ENCODE measurements around the gene SPTLC2. TPM values are rescaled to one million over a fixed set of nuclear protein-coding genes. Genes with fewer than 3 reads are reported as not detected.

SPTLC2 gene
- total RNA-seq, 1 donor from 2014 or later = 27.3 TPM

GRCh38 chr14:77646907-77647306 lies 30.5 kb upstream of the SPTLC2 start:
- Mint-ChIP-seq H3K4me1 (no peaks in the 10 kb centered on the region), H3K27me3 (ENCODE audit: low read depth) (no peaks in the 10 kb centered on the region), H3K4me3 (no peak overlapping the region), H3K27ac (ENCODE audit: unreplicated experiment) (no peak overlapping the region), H3K9me3 (no peaks in the 10 kb centered on the region), H3K36me3 (ENCODE audit: low read depth) (no peaks in the 10 kb centered on the region)
- no peak for TF ChIP-seq CTCF (conservative IDR thresholded peaks at IDR 0.05)
- DNase-seq (ENCODE audit: low read depth, low spot score) = no peak

DNA sequence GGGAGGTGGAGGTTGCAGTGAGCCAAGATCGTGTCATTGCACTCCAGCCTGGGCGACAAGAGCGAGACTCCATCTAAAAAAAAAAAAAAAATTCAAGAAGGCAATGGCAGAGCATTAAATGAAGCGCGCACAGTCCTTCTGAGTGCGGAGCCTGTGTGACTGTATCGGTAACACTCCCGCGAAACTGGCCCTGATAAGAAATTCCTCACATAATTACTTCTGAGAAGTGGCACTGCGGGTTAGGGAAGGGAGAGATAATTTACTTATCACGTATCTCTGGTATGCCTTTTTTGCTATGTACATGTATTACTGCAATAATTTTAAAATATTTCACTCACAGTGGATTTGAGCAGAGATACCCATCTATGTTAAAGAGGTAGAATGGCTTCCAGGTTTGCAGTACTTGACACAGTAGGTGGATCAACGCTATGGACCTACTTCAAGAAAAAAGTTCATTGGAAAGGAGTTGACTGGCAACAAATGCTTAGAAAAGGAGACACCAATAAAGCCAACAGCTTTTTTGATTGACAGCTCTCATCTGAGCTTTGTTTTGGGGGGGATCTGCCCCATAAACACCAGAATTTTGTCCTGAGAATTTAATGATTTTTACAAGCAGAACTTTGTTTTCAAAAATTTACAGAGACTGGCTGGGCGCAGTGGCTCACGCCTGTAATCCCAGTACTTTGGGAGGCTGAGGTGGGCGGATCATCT lies 29.2 kb upstream of the SPTLC2 start:
- H3K4me1 Mint-ChIP-seq = no peaks in the 10 kb centered on the region
- DNase-seq (ENCODE audit: low read depth, low spot score) = no peak
- no peaks in the 10 kb centered on the region for H3K36me3 Mint-ChIP-seq (ENCODE audit: low read depth)
- no peak overlapping the region for H3K4me3 Mint-ChIP-seq
- no peaks in the 10 kb centered on the region for H3K9me3 Mint-ChIP-seq
- H3K27ac Mint-ChIP-seq (ENCODE audit: unreplicated experiment) = no peak overlapping the region
- TF ChIP-seq CTCF (conservative IDR thresholded peaks at IDR 0.05) = no peak
- no peaks in the 10 kb centered on the region for H3K27me3 Mint-ChIP-seq (ENCODE audit: low read depth)

DNA sequence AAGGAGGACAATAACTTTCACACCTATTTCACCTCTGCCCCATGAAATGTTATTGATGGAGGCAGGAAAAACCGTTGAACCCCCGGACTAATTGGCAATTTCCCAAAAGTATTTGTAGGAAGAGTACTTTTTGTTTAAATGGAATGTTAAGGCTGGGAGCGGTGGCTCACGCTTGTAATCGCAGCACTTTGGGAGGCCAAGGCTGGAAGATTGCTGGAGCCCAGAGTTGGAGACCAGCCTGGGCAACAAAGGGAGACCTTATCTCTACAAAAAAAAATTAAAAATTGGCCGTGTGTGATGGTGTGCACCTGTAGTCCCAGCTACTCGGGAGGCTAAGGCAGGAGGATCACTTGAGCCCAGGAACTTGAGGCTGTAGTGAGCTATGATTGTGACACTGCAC lies 26.0 kb upstream of the SPTLC2 start:
- H3K4me3 Mint-ChIP-seq = no peak overlapping the region
- H3K27ac Mint-ChIP-seq (ENCODE audit: unreplicated experiment) = no peak overlapping the region
- no peaks in the 10 kb centered on the region for H3K9me3 Mint-ChIP-seq
- TF ChIP-seq CTCF (conservative IDR thresholded peaks at IDR 0.05) = no peak
- no peaks in the 10 kb centered on the region for H3K27me3 Mint-ChIP-seq (ENCODE audit: low read depth)
- H3K36me3 Mint-ChIP-seq (ENCODE audit: low read depth) = no peaks in the 10 kb centered on the region
- H3K4me1 Mint-ChIP-seq = no peaks in the 10 kb centered on the region
- no peak for DNase-seq (ENCODE audit: low read depth, low spot score)

DNA sequence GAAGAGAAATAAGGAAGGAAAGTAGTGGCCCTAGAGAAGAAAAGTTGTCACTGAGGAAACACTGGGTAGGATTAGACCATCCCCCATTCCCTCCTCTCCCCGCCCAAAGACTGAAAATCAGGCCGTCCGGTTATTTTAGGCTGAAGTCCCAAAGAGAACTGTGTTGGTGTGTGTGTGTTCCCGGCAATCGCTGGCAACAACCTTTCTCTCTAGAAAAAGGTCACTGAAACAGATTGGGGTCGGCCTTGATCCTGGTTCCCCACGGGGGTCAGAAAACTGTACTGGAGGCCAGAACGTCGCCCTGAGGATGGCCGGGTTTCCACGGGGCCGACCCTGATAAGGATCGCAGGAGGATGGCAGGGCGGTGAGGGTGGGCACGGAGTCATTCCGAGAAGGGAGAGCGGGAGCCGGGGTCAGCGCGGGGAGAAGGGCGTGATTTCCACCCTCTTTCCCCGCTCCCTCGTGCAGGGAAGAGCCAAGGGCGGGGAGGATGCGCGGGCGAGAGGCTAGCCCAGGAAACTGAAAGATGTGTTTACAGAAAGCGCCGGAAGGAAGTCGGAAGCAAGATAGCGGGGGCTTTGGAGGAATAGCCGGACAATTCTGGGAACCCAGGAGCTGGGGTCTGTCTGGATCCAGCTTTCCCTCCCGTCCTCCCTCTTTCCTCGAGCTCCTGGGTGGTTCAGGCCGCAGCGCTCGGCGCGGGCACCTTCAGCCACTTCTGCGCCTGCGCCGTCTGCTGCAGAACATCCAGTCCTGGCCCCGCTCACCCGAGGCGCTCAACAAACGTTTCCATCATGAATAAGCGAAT lies 25.3 kb upstream of the SPTLC2 start:
- H3K36me3 Mint-ChIP-seq (ENCODE audit: low read depth) = no peaks in the 10 kb centered on the region
- no peak overlapping the region for H3K4me3 Mint-ChIP-seq
- no peak for DNase-seq (ENCODE audit: low read depth, low spot score)
- no peak for TF ChIP-seq CTCF (conservative IDR thresholded peaks at IDR 0.05)
- H3K4me1 Mint-ChIP-seq = no peaks in the 10 kb centered on the region
- peaks cover 3% of the 10 kb centered on the region for H3K9me3 Mint-ChIP-seq
- no peak overlapping the region for H3K27ac Mint-ChIP-seq (ENCODE audit: unreplicated experiment)
- no peaks in the 10 kb centered on the region for H3K27me3 Mint-ChIP-seq (ENCODE audit: low read depth)

DNA sequence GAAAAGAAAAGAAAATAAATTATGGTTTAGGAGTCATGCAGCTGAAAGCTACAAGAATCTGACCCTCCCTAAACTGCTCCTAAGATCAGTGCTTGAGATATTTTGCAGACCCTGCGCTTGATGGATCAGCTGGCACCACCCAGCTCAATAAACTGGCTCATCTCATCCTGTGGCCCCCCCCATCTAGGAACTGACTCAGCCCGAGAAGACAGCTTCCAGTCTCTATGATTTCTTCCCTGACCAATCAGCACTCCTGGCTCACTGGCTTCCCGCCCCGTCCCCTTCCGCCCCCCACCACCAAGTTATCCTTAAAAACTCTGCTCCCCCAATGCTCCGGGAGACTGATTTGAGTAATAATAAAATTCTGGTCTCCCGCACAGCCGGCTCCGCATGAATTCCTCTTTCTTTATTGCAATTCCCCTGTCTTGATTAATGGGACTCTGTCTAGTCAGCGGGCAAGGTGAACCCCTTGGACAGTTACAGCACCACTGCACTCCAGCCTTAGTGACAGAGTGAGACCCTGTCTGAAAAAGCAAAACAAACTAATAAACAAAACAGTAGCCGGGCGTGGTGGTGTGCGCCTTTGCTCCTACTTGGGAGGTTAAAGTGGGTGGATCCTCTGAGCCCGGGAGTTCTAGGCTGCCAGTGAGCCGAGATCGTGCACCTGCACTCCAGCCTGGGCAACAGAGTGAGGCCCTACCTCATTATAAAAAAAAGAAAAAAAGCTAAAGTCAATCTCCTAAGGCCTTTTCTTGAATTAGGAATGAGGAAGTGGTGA lies 24.5 kb upstream of the SPTLC2 start:
- Mint-ChIP-seq H3K4me1 (no peaks in the 10 kb centered on the region), H3K9me3 (peaks cover 3% of the 10 kb centered on the region), H3K27me3 (ENCODE audit: low read depth) (no peaks in the 10 kb centered on the region), H3K27ac (ENCODE audit: unreplicated experiment) (no peak overlapping the region), H3K36me3 (ENCODE audit: low read depth) (no peaks in the 10 kb centered on the region), H3K4me3 (no peak overlapping the region)
- no peak for TF ChIP-seq CTCF (conservative IDR thresholded peaks at IDR 0.05)
- no peak for DNase-seq (ENCODE audit: low read depth, low spot score)

All from neural crest cell (in vitro differentiated cells).